H1 (cell line): ENCODE measurements around the gene TTC28. TPM values are rescaled to one million over a fixed set of nuclear protein-coding genes. Genes with fewer than 3 reads are reported as not detected.

Experiments used
- CTCF ChIA-PET: fragments of 300-600 bp; sonication (Branson Sonifier 250); formaldehyde crosslinking; loops from one replicate; lab custom pipeline; 2021; ENCODE audit not compliant: partially characterized antibody; lab: Charles Lee
- POLR2A ChIA-PET: fragments of 300-600 bp; sonication (Branson Sonifier 250); formaldehyde crosslinking; loops from one replicate; lab custom pipeline; 2021; ENCODE audit warnings: inconsistent platforms; ENCODE audit not compliant: partially characterized antibody; lab: Charles Lee
- DNase-seq, 2 experiments: peaks; one replicate each; pipeline versions ENCODE4 v3.0.0 to v3.0.0-alpha.2; 2010 to 2022; ENCODE audit warnings: low spot score in 2 of 2, low read depth in 1 of 2, mixed read lengths in 1 of 2
- FAIRE-seq: peaks from 2 replicates; lab custom pipeline; 2011; peaks lifted over from hg19 to GRCh38; lab: Jason Lieb, UNC
- H2AFZ ChIP-seq: 2 replicates; pipeline ENCODE4 v1.8.1; 2012; ENCODE audit warnings: low read length, inconsistent platforms
- H2AK5ac ChIP-seq: 2 replicates; pipeline ENCODE4 v1.6.1; 2013; ENCODE audit warnings: low read depth, low read length
- H2BK120ac ChIP-seq: replicated peaks from 2 replicates; pipeline ENCODE3; 2013; ENCODE audit warnings: low read depth, low read length, inconsistent platforms
- H2BK12ac ChIP-seq: 2 replicates; pipeline ENCODE4 v1.6.1; 2013; ENCODE audit warnings: low read depth, low read length
- H2BK15ac ChIP-seq: 2 replicates; pipeline ENCODE4 v1.6.1; 2013; ENCODE audit warnings: low read length
- H2BK20ac ChIP-seq: 2 replicates; pipeline ENCODE4 v1.6.1; 2013; ENCODE audit warnings: low read length
- H2BK5ac ChIP-seq: 2 replicates; pipeline ENCODE4 v1.6.1; 2013; ENCODE audit warnings: low read depth, low read length
- H3K14ac ChIP-seq: 2 replicates; pipeline ENCODE4 v1.6.1; 2013; ENCODE audit warnings: inconsistent platforms; ENCODE audit not compliant: insufficient read length
- H3K18ac ChIP-seq: 2 replicates; pipeline ENCODE4 v1.6.1; 2013; ENCODE audit warnings: low read length; ENCODE audit errors: extremely low read depth
- H3K23ac ChIP-seq: 2 replicates; pipeline ENCODE4 v1.6.1; 2013; ENCODE audit warnings: inconsistent platforms; ENCODE audit not compliant: insufficient read length
- H3K23me2 ChIP-seq: 2 replicates; pipeline ENCODE4 v1.6.1; 2013; ENCODE audit warnings: low read depth, low read length
- H3K27ac ChIP-seq: 2 replicates; pipeline ENCODE4 v1.6.1; 2011; ENCODE audit warnings: low read depth, low read length, inconsistent platforms
- H3K27me3 ChIP-seq, 4 experiments: replicated peaks in 1 of 4; 1 replicate in 1 of 4; 2 replicates in 3 of 4; pipeline versions ENCODE4 v1.6.1 to v1.8.1; 2011 to 2013; ENCODE audit warnings: low read length in 3 of 4, mild to moderate bottlenecking in 3 of 4, inconsistent platforms in 2 of 4, mixed read lengths in 2 of 4, moderate library complexity in 1 of 4; ENCODE audit not compliant: control insufficient read depth in 3 of 4, insufficient read depth in 3 of 4; ENCODE audit errors: extremely low read depth in 1 of 4
- H3K36me3 ChIP-seq, 4 experiments: 2 replicates each; pipeline versions ENCODE4 v1.6.1 to v1.8.1; 2011 to 2013; ENCODE audit warnings: mild to moderate bottlenecking in 4 of 4, low read length in 3 of 4, moderate library complexity in 2 of 4, control low read depth in 1 of 4, inconsistent platforms in 1 of 4; ENCODE audit not compliant: insufficient read depth in 4 of 4, control insufficient read depth in 2 of 4
- H3K4ac ChIP-seq: replicated peaks from 2 replicates; pipeline ENCODE3; 2013; ENCODE audit warnings: low read length, low read depth, mixed read lengths, inconsistent platforms; ENCODE audit not compliant: insufficient read length
- H3K4me1 ChIP-seq, 4 experiments: replicated peaks in 1 of 4; 1 replicate in 1 of 4; 2 replicates in 3 of 4; pipeline versions ENCODE4 v1.6.1 to v1.8.1; 2011 to 2013; ENCODE audit warnings: low read length in 3 of 4, inconsistent platforms in 2 of 4, mixed read lengths in 1 of 4; ENCODE audit not compliant: insufficient read depth in 4 of 4, control insufficient read depth in 3 of 4
- H3K4me2 ChIP-seq, 2 experiments: 2 replicates each; pipeline versions ENCODE4 v1.6.1 to v1.8.1; 2011 to 2013; ENCODE audit warnings: low read depth in 2 of 2, low read length in 2 of 2, control low read depth in 1 of 2, inconsistent platforms in 1 of 2, mild to moderate bottlenecking in 1 of 2; ENCODE audit not compliant: insufficient read depth in 1 of 2
- H3K4me3 ChIP-seq, 4 experiments: fragments of 200-600, 300-600 bp in 1 of 4; sonication (generic), shearing (Covaris generic), sonication (Bioruptor Twin) in 1 of 4; 2 replicates each; pipeline versions ENCODE4 v1.5.1 to v1.8.1; 2011 to 2016; ENCODE audit warnings: low read length in 4 of 4, low read depth in 3 of 4, control low read depth in 2 of 4, inconsistent platforms in 2 of 4, mild to moderate bottlenecking in 2 of 4, mixed read lengths in 1 of 4, moderate library complexity in 1 of 4; ENCODE audit not compliant: insufficient read depth in 2 of 4; ENCODE audit errors: extremely low read depth in 1 of 4
- H3K56ac ChIP-seq: replicated peaks from 2 replicates; pipeline ENCODE3; 2013; ENCODE audit warnings: low read depth, mild to moderate bottlenecking, mixed read lengths, low read length, inconsistent platforms; ENCODE audit not compliant: insufficient read length
- H3K79me1 ChIP-seq: 2 replicates; pipeline ENCODE4 v1.6.1; 2013; ENCODE audit warnings: low read depth, low read length, control low read depth
- H3K79me2 ChIP-seq, 2 experiments: 2 replicates each; pipeline versions ENCODE4 v1.6.1 to v1.8.1; 2012 to 2013; ENCODE audit warnings: low read length in 2 of 2, mild to moderate bottlenecking in 2 of 2, inconsistent platforms in 1 of 2; ENCODE audit not compliant: insufficient read depth in 2 of 2, control insufficient read depth in 1 of 2
- H3K9ac ChIP-seq, 4 experiments: replicated peaks in 1 of 4; 1 replicate in 1 of 4; 2 replicates in 3 of 4; pipeline versions ENCODE4 v1.6.1 to v1.8.1; 2011 to 2013; ENCODE audit warnings: low read depth in 3 of 4, low read length in 3 of 4, control low read depth in 2 of 4, mild to moderate bottlenecking in 2 of 4, moderate library complexity in 2 of 4, inconsistent platforms in 1 of 4; ENCODE audit errors: extremely low read depth in 1 of 4
- H3K9me3 ChIP-seq, 2 experiments: 2 replicates each; pipeline versions ENCODE4 v1.6.1 to v1.8.1; 2012 to 2013; ENCODE audit warnings: mild to moderate bottlenecking in 2 of 2, moderate library complexity in 2 of 2, control low read depth in 1 of 2, inconsistent platforms in 1 of 2, low read depth in 1 of 2, low read length in 1 of 2, mixed read lengths in 1 of 2; ENCODE audit not compliant: insufficient read depth in 2 of 2
- H4K20me1 ChIP-seq, 2 experiments: replicated peaks in 1 of 2; 2 replicates each; pipeline versions ENCODE3 to v1.8.1; 2011 to 2013; ENCODE audit warnings: inconsistent platforms in 2 of 2, low read length in 2 of 2, mild to moderate bottlenecking in 1 of 2; ENCODE audit not compliant: insufficient read depth in 2 of 2, control insufficient read depth in 1 of 2
- H4K5ac ChIP-seq: 2 replicates; pipeline ENCODE4 v1.6.1; 2013; ENCODE audit warnings: low read length, low read depth, mixed read lengths, inconsistent platforms; ENCODE audit not compliant: insufficient read length
- H4K8ac ChIP-seq: 2 replicates; pipeline ENCODE4 v1.8.0; 2013; ENCODE audit warnings: mild to moderate bottlenecking, moderate library complexity, low read length, inconsistent platforms; ENCODE audit not compliant: insufficient read depth; ENCODE audit errors: extremely low read depth
- H4K91ac ChIP-seq: replicated peaks from 2 replicates; pipeline ENCODE3; 2013; ENCODE audit warnings: low read length, mixed read lengths, inconsistent platforms; ENCODE audit not compliant: insufficient read length
- ASH2L ChIP-seq: fragments of 200-600, 300-600 bp; sonication (generic); IDR thresholded peaks from one replicate; pipeline ENCODE4 v1.7.1; 2017; ENCODE audit warnings: low read length
- CBX5 ChIP-seq: fragments of 300-800, 300-1000 bp; sonication (generic); IDR thresholded peaks from 2 replicates; pipeline ENCODE4 v1.7.1; 2016; ENCODE audit warnings: antibody characterized with exemption, low read length, low read depth
- E2F6 ChIP-seq: IDR thresholded peaks from 2 replicates; pipeline ENCODE4 v1.6.1; 2012; ENCODE audit warnings: inconsistent platforms
- EGR1 ChIP-seq: IDR thresholded peaks from 2 replicates; pipeline ENCODE4 v1.6.1; 2011; ENCODE audit warnings: low read depth, low read length, borderline replicate concordance
- GABPA ChIP-seq: IDR thresholded peaks from 2 replicates; pipeline ENCODE4 v1.6.1; 2011; ENCODE audit warnings: mild to moderate bottlenecking, low read length, moderate library complexity, borderline replicate concordance; ENCODE audit not compliant: insufficient read depth
- HDAC6 ChIP-seq: IDR thresholded peaks from one replicate; pipeline ENCODE4 v1.7.1; 2012; ENCODE audit warnings: low read depth, mild to moderate bottlenecking, inconsistent platforms, low read length, moderate library complexity
- JUN ChIP-seq: IDR thresholded peaks from 2 replicates; pipeline ENCODE4 v1.6.1; 2011; ENCODE audit warnings: low read depth, mild to moderate bottlenecking, improper control_type of control experiment, low read length
- KDM5A ChIP-seq: fragments of 200-600 bp; IDR thresholded peaks from 2 replicates; pipeline ENCODE4 v1.7.1; 2012; ENCODE audit warnings: mild to moderate bottlenecking, low read length, inconsistent platforms, mixed read lengths
- MAFK ChIP-seq: IDR thresholded peaks from 2 replicates; pipeline ENCODE4 v1.6.1; 2012; ENCODE audit warnings: low read depth, mild to moderate bottlenecking, improper control_type of control experiment, low read length
- RAD21 ChIP-seq, 2 experiments: IDR thresholded peaks in 1 of 2; conservative IDR thresholded peaks in 1 of 2; 2 replicates each; pipeline ENCODE4 v1.6.1; 2011; ENCODE audit warnings: low read depth in 2 of 2, low read length in 2 of 2, improper control_type of control experiment in 1 of 2, inconsistent platforms in 1 of 2, mild to moderate bottlenecking in 1 of 2, moderate library complexity in 1 of 2
- RXRA ChIP-seq: IDR thresholded peaks from 2 replicates; pipeline ENCODE4 v1.6.1; 2011; ENCODE audit warnings: low read depth, mild to moderate bottlenecking, low read length, moderate library complexity; ENCODE audit not compliant: insufficient read depth
- SRF ChIP-seq: IDR thresholded peaks from 2 replicates; pipeline ENCODE4 v1.6.1; 2011; ENCODE audit warnings: mild to moderate bottlenecking, low read depth, low read length, moderate library complexity
- TEAD4 ChIP-seq: IDR thresholded peaks from 2 replicates; pipeline ENCODE4 v1.6.1; 2012; ENCODE audit warnings: low read depth, low read length, inconsistent platforms, mixed read lengths
- WGBS, 2 experiments: shearing (Covaris generic) in 1 of 2; methylation state at CpG; one replicate each; pipeline versions ENCODE4 v1.1.6 to v1.1.7; 2013 to 2015; ENCODE audit warnings: low lambda C conversion rate in 2 of 2, mixed read lengths in 2 of 2, inconsistent platforms in 1 of 2, low coverage in 1 of 2, missing lambda C conversion rate in 1 of 2; ENCODE audit not compliant: insufficient replicate concordance in 2 of 2, insufficient coverage in 1 of 2, insufficient read length in 1 of 2; ENCODE audit errors: extremely low coverage in 1 of 2, missing lambda C conversion rate in 1 of 2; 5-methylcytosine and 5-hydroxymethylcytosine counted together
- polyA plus RNA-seq, 7 experiments: library from polyadenylated mRNA; depleted of rRNA in 3 of 7; stranded (reverse) in 5 of 7; unstranded in 2 of 7; fragments of >200 nt in 5 of 7; fragments of 200-250 nt in 2 of 7; gene quantifications; 1 replicate in 5 of 7; 2 replicates in 1 of 7; 4 replicates in 1 of 7; pipeline versions ENCODE4 v1.2.1 to v1.2.3, GENCODE V29; 2011 to 2013; ENCODE audit warnings: missing spikeins in 2 of 7, mixed read lengths in 2 of 7
- total RNA-seq: library from RNA; stranded (reverse); fragmentation: NEBNext Ultra II Directional; extraction: Animal tissue kit (Norgen Biotek cat#: 25700); gene quantifications from 2 replicates; pipeline ENCODE4 v1.2.1, GENCODE V29; 2021

The TTC28 gene
- total and polyA plus RNA-seq, 2 of the 8 experiments (the other 6 are each of a cell fraction or from before 2014, with no cell fraction given), result 2.6 to 12.6 TPM

GRCh38 chr22:28260619-28261018 lies 419.0 kb downstream of the TTC28 start:
- no peaks in the 10 kb centered on the region for H3K36me3 ChIP-seq
- WGBS, 2 experiments, result 90% methylated on average over 2 of the region's 2 CpGs; no CpG with 5 or more reads in 1 of the 2 experiments
- H3K9me3 ChIP-seq, result no peaks in the 10 kb centered on the region
- DNase-seq, result no peak
- ChIA-PET CTCF (interaction anchor here (1.5 to 2.3 kb wide), 3 partner anchors 7 to 209 kb away, joined by 3 to 8 read pairs (median 4); no protein-coding TSS in a partner anchor), POLR2A (no interaction called here)
- H3K18ac ChIP-seq, result no peak overlapping the region
- no peak overlapping the region for H3K4me2 ChIP-seq
- H4K91ac ChIP-seq, result no peak overlapping the region
- no peak overlapping the region for H2BK120ac ChIP-seq
- no peak overlapping the region for H3K56ac ChIP-seq
- no peak overlapping the region for H2AFZ ChIP-seq
- no peak overlapping the region for H4K8ac ChIP-seq
- no peak overlapping the region for H2BK5ac ChIP-seq
- H3K4ac ChIP-seq, result no peak overlapping the region
- H2BK20ac ChIP-seq, result no peak overlapping the region
- TF ChIP-seq EGR1 (no peak), TEAD4 (no peak), MAFK (no peak), RAD21 (IDR thresholded peaks at IDR 0.05 in 1 of 2, conservative IDR thresholded peaks at IDR 0.05 in 1 of 2; ENCODE audit: low read depth in 2 of 2, low read length in 2 of 2) (no peak), ASH2L (no peak), CBX5 (no peak), SRF (no peak), E2F6 (no peak), HDAC6 (no peak), JUN (no peak), RXRA (no peak), KDM5A (no peak), GABPA (no peak)
- TF ChIP-seq, all 59 proteins: peak for 0
- Histone ChIP-seq H3K79me1 (no peaks in the 10 kb centered on the region), H2AK5ac (no peak overlapping the region), H4K5ac (no peak overlapping the region), H3K14ac (no peak overlapping the region), H3K4me1 (no peaks in the 10 kb centered on the region), H3K27ac (no peak overlapping the region), H3K79me2 (no peaks in the 10 kb centered on the region), H3K4me3 (no peak overlapping the region), H3K23me2 (no peaks in the 10 kb centered on the region), H3K27me3 (no peaks in the 10 kb centered on the region), H3K23ac (no peak overlapping the region), H2BK15ac (no peak overlapping the region), H4K20me1 (no peaks in the 10 kb centered on the region), H2BK12ac (no peak overlapping the region), H3K9ac (no peak overlapping the region)
- FAIRE-seq, result no peak
